Stimulated activated CD8-positive, alpha-beta memory T cell treated with anti-CD3 and anti-CD28 coated beads, Interleukin-7, amount 100 ng/mL, for 4 hours (primary cell): ENCODE measurements around the gene SDK2.

Experiments
- DNase-seq, 2 donors: peaks; one replicate each; pipeline ENCODE4 v3.0.0-alpha.2; 2020; ENCODE audit warnings: low read depth in 2 of 2

Gene SDK2

DNA sequence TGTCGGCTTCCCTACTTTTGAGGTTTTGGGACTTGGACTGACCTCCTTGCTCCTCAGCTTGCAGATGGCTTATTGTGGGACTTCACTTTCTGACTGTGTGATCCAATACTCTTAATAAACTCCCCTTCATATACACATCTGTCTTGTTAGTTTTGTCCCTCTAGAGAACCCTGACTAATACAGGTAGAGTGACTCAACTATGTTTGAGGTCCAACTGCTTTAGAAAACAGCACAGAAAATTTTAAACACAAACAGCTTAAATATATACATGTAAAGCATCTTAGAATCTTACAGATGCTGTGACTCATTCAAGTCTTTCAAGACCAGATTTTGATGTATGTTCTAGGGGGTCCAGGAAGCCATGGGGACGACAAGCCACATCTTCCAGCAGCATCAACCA is 11.7 kb downstream of the SDK2 start:
- DNase-seq, result no peak

DNA sequence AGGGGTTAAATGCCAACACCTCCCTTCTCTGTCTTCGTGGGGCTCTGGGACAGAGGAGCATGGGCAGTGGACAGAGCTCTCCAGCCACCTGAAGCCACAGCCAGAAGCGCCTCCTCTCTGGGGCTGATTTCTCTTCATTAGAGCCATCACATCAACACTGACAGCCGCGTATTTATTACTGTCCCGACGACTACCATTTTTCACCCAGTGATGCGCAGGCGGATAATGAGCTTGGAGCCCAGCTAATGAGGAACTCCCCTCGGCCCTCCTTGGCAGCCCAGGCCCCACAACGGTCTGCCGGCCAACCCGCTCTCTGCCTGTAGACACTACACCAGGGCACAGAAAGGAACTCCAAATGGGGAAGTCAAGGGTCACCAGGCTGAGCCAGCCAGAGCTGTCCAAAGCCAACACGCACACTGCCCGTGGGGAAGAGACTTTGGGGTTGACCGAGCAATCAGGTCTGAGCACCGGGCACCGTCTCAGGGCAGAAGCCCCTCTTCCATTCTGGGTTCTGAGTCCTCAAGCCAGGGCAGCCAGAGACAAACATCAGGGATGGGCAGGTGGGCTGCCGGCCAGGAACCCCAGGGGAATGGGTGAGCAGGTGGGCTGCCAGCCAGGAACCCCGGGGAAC is 13.2 kb downstream of the SDK2 start:
- DNase-seq, result no peak

DNA sequence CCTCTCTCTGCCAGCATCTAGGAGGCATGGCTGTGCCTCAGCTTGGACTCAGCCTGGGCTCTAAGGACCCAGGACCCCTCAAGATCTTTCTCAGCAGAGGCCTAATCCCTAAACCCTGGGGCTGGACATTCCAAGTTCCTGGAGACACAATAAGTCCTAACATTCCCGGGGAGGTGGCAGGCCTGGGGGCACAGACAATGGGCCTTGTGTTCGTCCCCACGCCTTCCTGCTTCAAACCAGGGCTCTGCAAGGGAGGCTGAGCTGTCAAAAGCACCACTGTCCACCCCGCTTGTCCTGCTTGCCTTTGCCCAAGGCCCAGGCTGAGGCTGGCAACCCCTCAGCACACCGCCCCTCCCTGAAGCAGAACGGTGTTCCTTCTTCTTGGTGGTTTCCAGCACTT is 13.7 kb downstream of the SDK2 start:
- DNase-seq, result no peak

DNA sequence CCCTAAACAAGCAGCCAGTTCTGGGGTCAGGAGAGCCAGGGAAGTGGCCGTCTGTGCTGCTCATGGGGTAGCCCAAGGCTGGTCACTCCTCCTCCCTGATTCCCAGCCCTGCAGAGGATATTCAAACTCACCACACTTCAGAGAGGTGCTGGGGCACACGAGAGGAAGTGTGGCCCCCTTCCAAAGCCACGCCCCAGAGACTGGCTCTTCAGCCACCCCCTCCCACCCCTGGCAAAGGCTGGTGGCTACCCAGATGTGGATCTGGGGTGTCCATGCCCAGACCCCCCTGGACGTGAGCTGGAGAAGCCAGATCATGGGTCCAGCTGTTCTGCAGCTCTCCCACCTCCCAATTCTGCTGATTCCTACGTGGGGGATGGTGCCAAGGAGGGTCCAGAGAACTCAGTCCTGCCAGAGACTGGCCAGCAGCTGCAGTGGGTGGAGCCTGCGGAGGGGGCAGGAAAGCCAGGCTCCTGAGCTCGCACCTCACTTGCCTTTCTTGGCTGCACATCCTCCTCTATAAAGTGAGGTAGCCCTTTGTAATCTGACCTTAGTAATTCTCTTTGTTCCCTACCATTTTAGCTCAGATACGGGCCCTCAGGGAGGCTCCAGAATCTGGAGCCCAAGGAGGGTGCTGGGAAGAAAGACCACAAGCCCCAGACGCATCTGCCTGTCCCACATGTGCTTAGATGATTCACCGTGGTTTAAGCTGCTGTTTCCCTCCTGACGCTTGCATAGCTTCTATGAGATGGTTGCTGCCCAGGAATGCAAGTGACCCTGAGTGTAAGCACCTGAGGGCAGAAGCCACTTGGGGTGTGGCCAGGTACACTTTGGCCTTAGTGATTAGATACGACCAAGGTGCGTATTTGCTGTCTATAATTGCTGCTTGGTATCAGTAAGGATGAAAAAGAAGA is 15.3 kb downstream of the SDK2 start:
- no peak for DNase-seq

DNA sequence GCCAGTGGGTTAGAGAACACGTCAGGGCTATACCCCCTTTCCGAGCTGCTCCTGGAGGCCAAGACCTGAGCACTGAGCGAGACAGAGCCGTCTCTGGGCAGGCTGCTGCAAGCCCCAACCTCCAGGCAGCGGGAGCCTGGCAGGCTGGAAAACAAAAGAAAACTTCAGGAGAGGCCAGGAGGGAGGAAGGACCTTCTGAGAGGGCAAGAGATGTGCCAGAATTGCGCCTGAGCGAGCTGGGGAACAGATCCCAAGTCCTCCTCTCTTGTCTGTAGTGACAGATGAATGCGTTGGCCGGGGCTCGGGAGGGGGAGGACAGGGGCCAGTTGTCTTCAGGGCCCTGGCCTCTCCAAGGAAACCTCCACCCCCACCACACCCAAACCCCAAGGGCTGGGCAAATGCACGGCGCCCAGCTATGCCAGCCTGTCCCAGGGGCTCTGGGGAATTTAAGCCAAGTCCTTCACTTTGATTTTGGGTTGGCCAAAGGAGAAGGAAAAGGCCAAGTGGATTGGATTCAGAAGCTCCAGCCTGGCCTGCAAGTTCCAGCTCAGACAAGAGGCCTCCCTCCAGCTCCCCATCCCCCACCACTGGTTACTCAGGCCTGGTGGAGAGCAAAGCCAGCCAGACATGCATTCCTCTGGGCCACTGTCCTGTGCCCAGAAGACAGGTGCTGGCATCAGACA is 18.1 kb downstream of the SDK2 start:
- no peak for DNase-seq

- no peak for DNase-seq
Observed at GRCh38 chr17:73625006-73625405, 19.2 kb downstream of the SDK2 start.

DNA sequence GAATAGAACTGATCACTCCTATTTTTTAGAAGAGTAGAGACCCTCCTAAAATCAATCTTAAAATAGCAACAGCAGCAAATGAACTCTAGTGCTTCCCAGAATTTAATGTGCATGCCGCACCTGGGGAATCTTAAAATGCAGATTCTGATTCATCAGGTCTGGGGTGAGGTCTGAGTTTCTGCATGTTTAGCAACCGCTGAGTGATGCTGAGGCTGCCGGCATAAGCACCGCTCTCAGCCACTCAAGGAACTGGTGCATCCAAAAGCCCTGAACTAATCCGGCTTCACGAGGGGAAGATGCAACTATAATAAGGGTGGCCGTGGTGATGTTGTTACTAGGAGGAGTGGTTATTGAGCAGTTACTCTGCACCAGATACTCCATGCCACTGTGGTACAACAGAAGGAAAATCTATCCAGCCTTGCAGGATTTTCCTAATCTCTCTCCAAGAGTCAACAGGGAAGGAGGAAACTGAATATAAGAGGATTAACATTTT is 19.7 kb downstream of the SDK2 start:
- no peak for DNase-seq

GRCh38 chr17:73623818-73624217 is 20.4 kb downstream of the SDK2 start:
- DNase-seq, result no peak

GRCh38 chr17:73623247-73623646 is 21.0 kb downstream of the SDK2 start:
- no peak for DNase-seq

DNA sequence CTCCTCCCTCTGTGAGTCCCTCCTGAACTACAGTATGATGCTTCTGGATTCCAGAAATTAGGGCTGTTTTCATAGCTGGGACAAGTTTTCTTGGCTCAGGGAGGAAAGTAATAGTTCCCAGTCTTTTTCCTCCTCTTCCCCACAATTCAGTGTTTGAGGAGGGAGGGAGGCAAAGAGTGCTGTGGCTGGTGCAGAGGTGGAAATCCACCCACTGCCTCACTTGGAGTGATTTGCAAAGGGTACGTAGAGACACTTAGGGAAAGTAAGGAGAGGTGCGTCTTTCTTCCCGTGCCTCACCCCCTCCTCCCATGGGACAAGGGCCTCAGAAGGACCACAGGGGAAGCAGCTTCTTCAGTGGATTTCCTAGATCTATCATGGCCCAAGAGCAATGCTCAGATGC is 21.9 kb downstream of the SDK2 start:
- no peak for DNase-seq

- DNase-seq, result no peak
Observed at GRCh38 chr17:73621685-73622084, 22.6 kb downstream of the SDK2 start.

GRCh38 chr17:73620414-73620813 is 23.8 kb downstream of the SDK2 start:
- DNase-seq, result no peak

- DNase-seq, result no peak
Observed at GRCh38 chr17:73617501-73617900, 26.7 kb downstream of the SDK2 start.

DNA sequence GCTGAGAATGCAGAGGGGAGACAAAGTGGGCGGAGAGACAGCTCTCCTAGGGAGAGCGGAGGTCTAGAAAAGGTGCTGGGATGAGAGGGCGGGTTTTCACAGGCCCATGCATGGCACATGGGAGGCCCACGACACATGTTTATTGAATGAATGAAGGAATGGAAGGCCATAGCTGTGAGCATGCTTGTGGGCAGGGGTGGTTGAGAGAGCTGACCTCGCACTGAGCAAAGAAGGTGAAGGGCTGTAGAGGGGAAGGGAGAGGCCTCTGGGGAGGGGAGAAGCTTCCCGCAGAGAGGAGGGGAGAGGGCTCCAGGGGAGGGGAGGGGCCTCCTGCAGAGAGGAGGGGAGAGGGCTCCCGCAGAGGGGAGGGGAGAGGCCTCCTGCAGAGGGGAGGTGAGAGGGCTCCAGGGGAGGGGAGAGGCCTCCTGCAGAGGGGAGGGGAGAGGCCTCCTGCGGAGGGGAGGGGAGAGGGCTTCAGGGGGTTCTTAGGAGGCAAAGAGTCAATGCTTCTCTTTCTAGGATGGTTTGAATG is 27.3 kb downstream of the SDK2 start:
- no peak for DNase-seq

DNA sequence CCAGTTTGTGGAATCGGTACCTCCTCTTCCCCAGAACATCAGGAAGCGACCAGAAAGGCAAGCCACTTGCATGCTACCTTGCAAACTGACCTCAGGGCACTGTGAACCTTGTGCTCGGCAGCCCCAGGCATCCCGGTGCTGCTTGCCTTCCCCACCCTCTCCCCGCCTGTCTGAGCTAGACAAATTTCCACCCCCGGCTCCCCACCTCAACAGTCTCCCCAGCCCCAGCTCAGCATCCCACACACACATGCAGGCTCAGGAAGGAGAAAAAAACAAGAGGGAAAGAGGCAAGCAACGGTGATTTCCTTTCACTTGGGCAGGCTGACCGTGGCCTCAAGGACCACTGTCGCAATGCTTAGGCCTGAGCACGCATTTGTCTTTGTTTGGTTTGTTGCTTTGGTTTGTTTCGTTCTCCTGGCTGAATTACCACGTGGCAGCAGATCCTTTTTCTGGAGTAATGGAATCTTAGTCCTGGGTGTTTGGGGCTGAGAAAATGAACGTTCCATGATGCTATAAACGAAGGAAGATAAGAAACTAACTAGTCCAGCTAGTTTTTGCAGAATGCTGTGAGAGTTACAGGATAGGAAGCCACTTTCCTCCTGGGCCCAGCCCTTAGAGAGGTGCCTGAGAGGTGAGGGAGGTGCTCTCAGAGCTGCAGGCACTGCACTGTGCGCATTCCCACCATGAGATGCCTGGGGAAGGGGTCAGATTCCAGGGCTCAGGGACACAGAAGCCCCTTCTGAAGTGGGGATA is 27.9 kb downstream of the SDK2 start:
- no peak for DNase-seq

GRCh38 chr17:73614256-73614655 is 30.0 kb downstream of the SDK2 start:
- no peak for DNase-seq

DNA sequence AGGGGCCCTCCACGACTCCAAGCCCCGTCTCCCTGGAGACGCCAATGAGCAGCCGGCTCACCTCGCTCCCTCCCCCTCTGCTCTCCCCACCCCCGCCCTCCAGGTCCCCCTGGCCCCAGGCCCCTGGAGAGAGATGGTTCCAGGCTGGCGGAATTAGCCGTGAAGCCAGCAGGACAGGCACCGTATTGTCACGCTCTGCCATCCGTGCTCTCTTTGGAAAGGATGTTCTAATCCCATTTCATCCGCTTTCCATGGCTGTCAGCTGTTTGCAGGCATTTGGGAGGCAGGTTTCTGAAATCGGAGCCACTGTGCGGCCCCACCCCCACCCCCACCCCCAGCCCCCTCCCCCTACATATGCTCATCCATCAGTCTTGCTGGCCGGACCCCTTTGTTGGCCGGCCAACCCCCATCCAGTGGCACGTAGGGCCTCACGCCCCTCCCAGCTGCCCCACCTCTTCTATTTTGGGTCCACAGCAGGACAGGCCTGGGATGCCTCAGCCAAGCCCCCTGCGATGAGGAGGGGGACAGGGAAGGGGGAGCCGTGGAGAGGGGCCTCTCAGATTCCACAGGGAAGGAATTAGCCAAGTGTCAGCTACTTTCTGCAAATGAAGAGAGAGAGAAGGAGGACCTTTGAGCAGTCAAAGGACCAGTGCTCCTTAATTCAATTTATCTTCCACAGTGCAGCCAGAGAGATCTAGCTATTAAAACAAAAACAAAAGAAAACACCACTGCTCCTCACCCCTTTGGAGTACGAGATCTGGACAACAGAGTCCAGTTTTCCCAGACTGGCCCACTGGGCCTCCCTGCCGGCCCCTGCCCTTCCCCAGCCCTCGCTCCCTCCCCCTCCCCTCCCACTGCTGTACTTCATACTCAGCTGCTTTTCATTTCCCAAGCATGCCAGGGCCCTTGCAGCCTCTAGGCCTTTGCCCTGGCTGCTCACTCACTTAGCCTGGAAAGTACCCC is 30.7 kb downstream of the SDK2 start:
- DNase-seq, result no peak

- no peak for DNase-seq
Observed at GRCh38 chr17:73612031-73612472, 32.2 kb downstream of the SDK2 start.

- DNase-seq, result no peak
Observed at GRCh38 chr17:73611630-73612029, 32.6 kb downstream of the SDK2 start.

GRCh38 chr17:73610331-73610911 is 33.8 kb downstream of the SDK2 start:
- DNase-seq, result no peak
